SK-N-SH treated with all-trans-retinoic acid at 6 μM for 48 hours (cell line): ENCODE data around the gene HPCAL1.

Experiments
- RARB ChIP-seq: fragments of 250-450 bp; sonication (Bioruptor Pico); IDR thresholded peaks from 2 replicates; pipeline ENCODE4 v1.8.0; 2021; ENCODE audit warnings: mild to moderate bottlenecking, moderate library complexity
- TF ChIP-seq, protein P1 (sequence below): fragments of 250-450 bp; sonication (Bioruptor Pico); IDR thresholded peaks from 2 replicates; pipeline ENCODE4 v1.8.0; 2020; ENCODE audit warnings: mild to moderate bottlenecking, moderate library complexity, borderline replicate concordance

DNA sequence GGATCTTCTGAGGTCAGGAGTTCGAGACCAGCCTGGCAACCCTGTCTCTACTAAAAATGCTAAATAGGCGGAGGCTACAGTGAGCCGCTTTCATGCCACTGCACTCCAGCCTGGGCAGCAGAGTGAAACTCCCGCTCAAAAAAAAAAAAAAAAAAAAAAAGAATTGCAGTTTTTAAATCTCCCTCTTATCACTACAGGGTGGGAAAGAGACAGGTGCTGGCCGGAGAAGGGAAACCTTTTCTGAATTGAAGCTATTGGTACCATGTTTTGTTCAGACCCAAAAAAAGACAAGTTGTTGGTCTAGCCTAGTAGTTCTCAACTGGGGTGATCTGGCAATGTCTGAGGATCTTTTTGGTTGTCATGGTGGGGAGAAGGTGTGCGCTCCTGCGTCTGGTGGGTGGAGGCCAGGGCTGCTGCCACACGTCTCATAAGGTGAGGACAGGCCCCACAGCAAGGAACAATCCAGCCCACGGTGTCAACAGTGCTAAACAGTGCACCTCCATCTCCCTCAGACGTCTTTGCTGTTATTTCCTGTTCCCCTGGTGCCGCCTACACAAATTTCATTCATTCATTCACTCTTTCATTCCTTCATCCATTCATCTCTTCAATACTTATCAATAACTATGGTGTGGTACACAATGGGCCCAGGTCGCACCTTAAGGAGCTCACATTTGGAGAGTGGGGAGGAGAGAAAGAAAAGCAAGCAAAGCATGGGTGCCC is 174.2 kb downstream of the HPCAL1 start:
- TF ChIP-seq RARB (CRISPR knock-in tag) = no peak
- TF ChIP-seq, protein P1, sequence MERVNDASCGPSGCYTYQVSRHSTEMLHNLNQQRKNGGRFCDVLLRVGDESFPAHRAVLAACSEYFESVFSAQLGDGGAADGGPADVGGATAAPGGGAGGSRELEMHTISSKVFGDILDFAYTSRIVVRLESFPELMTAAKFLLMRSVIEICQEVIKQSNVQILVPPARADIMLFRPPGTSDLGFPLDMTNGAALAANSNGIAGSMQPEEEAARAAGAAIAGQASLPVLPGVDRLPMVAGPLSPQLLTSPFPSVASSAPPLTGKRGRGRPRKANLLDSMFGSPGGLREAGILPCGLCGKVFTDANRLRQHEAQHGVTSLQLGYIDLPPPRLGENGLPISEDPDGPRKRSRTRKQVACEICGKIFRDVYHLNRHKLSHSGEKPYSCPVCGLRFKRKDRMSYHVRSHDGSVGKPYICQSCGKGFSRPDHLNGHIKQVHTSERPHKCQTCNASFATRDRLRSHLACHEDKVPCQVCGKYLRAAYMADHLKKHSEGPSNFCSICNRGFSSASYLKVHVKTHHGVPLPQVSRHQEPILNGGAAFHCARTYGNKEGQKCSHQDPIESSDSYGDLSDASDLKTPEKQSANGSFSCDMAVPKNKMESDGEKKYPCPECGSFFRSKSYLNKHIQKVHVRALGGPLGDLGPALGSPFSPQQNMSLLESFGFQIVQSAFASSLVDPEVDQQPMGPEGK (CRISPR knock-in tag) = no peak
